Measurements from ENCODE around the gene ARSG.
"Not testable (repeated sequence)": the region's sequence is repeated elsewhere in the genome, so short reads cannot be mapped to it uniquely, and the experiment has no call there.

Gene ARSG

GRCh38 chr17:68359791-68360535 lies 68.7 kb downstream of the ARSG start:
- in situ Hi-C loops (cut with MboI; ENCODE audit: low sequenced_read_pairs) = no loop called here
- Histone ChIP-seq H3K4me1 (no peaks in the 10 kb centered on the region), H3K4me3 (no peak overlapping the region), H3K36me3 (replicated peaks) (no peaks in the 10 kb centered on the region), H3K9me3 (no peaks in the 10 kb centered on the region), H3K27me3 (ENCODE audit: low read depth) (no peaks in the 10 kb centered on the region)
- DNase-seq (ENCODE audit: low spot score in 2 of 2) = no peak

- no peaks in the 10 kb centered on the region for H3K4me1 ChIP-seq
- in situ Hi-C loops (cut with MboI; ENCODE audit: low sequenced_read_pairs) = no loop called here
- no peak for DNase-seq (ENCODE audit: low spot score in 2 of 2)
- H3K4me3 ChIP-seq = no peak overlapping the region
- H3K27me3 ChIP-seq (ENCODE audit: low read depth) = no peaks in the 10 kb centered on the region
- H3K9me3 ChIP-seq = no peaks in the 10 kb centered on the region
- H3K36me3 ChIP-seq (replicated peaks) = no peaks in the 10 kb centered on the region
These were observed 74.2 kb downstream of the ARSG start for GRCh38 chr17:68365469-68365868.

GRCh38 chr17:68368387-68368786 lies 77.1 kb downstream of the ARSG start:
- H3K36me3 ChIP-seq (replicated peaks) = no peaks in the 10 kb centered on the region
- H3K4me3 ChIP-seq = no peak overlapping the region
- no peaks in the 10 kb centered on the region for H3K9me3 ChIP-seq
- H3K4me1 ChIP-seq = no peaks in the 10 kb centered on the region
- in situ Hi-C loops (cut with MboI; ENCODE audit: low sequenced_read_pairs) = no loop called here
- no peak for DNase-seq (ENCODE audit: low spot score in 2 of 2)
- H3K27me3 ChIP-seq (ENCODE audit: low read depth) = no peaks in the 10 kb centered on the region

GRCh38 chr17:68375566-68375965 lies 84.3 kb downstream of the ARSG start:
- Histone ChIP-seq H3K27me3 (ENCODE audit: low read depth) (no peaks in the 10 kb centered on the region), H3K9me3 (no peaks in the 10 kb centered on the region), H3K36me3 (replicated peaks) (no peaks in the 10 kb centered on the region), H3K4me1 (no peaks in the 10 kb centered on the region; the same call in 1 of the 2 replicates), H3K4me3 (no peak overlapping the region)
- DNase-seq (ENCODE audit: low spot score in 2 of 2) = no peak
- in situ Hi-C loops (cut with MboI; ENCODE audit: low sequenced_read_pairs) = no loop called here

- H3K4me1 ChIP-seq; H3K9me3 ChIP-seq; H3K4me3 ChIP-seq; H3K27me3 ChIP-seq (ENCODE audit: low read depth); in situ Hi-C loops (cut with MboI; ENCODE audit: low sequenced_read_pairs); H3K36me3 ChIP-seq (replicated peaks); DNase-seq (ENCODE audit: low spot score in 2 of 2): not testable (repeated sequence)
These were observed 84.9 kb downstream of the ARSG start for GRCh38 chr17:68376178-68376577.

- Histone ChIP-seq H3K4me3 (no peak overlapping the region), H3K36me3 (replicated peaks) (no peaks in the 10 kb centered on the region)
- in situ Hi-C loops (cut with MboI; ENCODE audit: low sequenced_read_pairs) = no loop called here
These were observed 86.5 kb downstream of the ARSG start for GRCh38 chr17:68377771-68378267.

DNA sequence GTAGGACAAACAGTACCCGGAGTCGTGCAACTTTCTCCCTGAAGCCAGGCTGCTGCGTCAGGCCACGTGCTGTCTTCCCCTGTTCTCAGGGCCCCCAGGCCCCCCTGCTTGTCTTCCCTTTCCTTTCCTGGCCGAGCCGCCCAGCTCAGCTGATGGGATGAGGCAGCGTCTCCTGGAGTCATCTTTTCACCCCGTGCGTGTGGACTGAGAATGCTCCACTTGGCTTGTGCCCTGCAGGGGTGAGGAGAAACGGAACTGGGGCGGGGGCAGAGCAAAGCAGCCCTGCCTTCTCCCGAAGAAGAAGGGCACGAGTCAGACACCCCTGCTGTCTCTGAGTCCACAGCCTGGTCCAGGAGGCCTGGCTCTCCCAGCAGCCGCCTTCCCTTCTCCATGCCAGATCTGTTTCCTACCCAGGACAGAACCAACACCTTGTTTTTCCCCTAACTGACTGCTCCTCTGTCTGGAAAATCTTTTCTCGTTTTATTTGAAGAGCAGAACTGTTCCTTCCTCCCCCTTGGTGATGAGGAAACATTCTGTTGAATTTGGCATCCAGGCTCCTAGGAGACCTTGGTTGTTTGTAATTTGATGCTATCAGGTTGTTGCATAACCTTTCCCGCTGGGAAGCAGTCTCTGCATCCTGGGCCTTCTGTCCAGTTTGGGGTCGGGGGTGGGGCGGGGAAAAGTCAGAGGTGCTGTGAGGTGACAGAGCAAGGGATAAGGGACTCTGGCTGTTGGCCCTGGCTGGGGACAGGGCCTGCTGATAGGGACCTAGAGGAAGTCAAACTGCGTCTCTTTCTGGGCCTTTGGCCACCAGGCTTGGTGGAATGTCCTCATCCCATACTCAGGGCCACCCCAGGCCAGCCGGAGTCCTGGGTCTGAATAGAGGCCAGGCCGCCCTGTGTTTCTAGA lies 87.2 kb downstream of the ARSG start:
- DNase-seq (ENCODE audit: low spot score in 2 of 2) = no peak
- H3K9me3 ChIP-seq = no peaks in the 10 kb centered on the region
- no peaks in the 10 kb centered on the region for H3K36me3 ChIP-seq (replicated peaks)
- no peaks in the 10 kb centered on the region for H3K27me3 ChIP-seq (ENCODE audit: low read depth)
- no peaks in the 10 kb centered on the region; the same call in 1 of the 2 replicates for H3K4me1 ChIP-seq
- no peak overlapping the region for H3K4me3 ChIP-seq
- in situ Hi-C loops (cut with MboI; ENCODE audit: low sequenced_read_pairs) = no loop called here

More at GRCh38 chr17:68377771-68378267, 86.5 kb downstream of the ARSG start:
- DNase-seq (ENCODE audit: low spot score in 2 of 2) = no peak
- Histone ChIP-seq H3K27me3 (ENCODE audit: low read depth) (no peaks in the 10 kb centered on the region), H3K4me1 (no peaks in the 10 kb centered on the region; the same call in 1 of the 2 replicates), H3K9me3 (no peaks in the 10 kb centered on the region)

- H3K4me3 ChIP-seq = no peak overlapping the region
- no peaks in the 10 kb centered on the region; the same call in 1 of the 2 replicates for H3K4me1 ChIP-seq
- no peaks in the 10 kb centered on the region for H3K27me3 ChIP-seq (ENCODE audit: low read depth)
- in situ Hi-C loops (cut with MboI; ENCODE audit: low sequenced_read_pairs) = no loop called here
- H3K9me3 ChIP-seq = no peaks in the 10 kb centered on the region
- DNase-seq (ENCODE audit: low spot score in 2 of 2) = no peak
- H3K36me3 ChIP-seq (replicated peaks) = no peaks in the 10 kb centered on the region
These were observed 87.8 kb downstream of the ARSG start for GRCh38 chr17:68379177-68379510.

- Histone ChIP-seq H3K9me3 (no peaks in the 10 kb centered on the region), H3K4me3 (no peak overlapping the region), H3K4me1 (no peaks in the 10 kb centered on the region; the same call in 1 of the 2 replicates), H3K36me3 (replicated peaks) (no peaks in the 10 kb centered on the region), H3K27me3 (ENCODE audit: low read depth) (no peaks in the 10 kb centered on the region)
- DNase-seq (ENCODE audit: low spot score in 2 of 2) = no peak
- in situ Hi-C loops (cut with MboI; ENCODE audit: low sequenced_read_pairs) = no loop called here
These were observed 88.7 kb downstream of the ARSG start for GRCh38 chr17:68379692-68380677.

GRCh38 chr17:68381076-68381900 lies 90.0 kb downstream of the ARSG start:
- in situ Hi-C loops (cut with MboI; ENCODE audit: low sequenced_read_pairs) = no loop called here
- Histone ChIP-seq H3K4me3 (no peak overlapping the region), H3K9me3 (no peaks in the 10 kb centered on the region), H3K4me1 (no peaks in the 10 kb centered on the region; the same call in 1 of the 2 replicates), H3K27me3 (ENCODE audit: low read depth) (no peaks in the 10 kb centered on the region), H3K36me3 (replicated peaks) (no peaks in the 10 kb centered on the region)
- DNase-seq (ENCODE audit: low spot score in 2 of 2) = no peak

- Histone ChIP-seq H3K4me1 (no peaks in the 10 kb centered on the region; the same call in 1 of the 2 replicates), H3K9me3 (no peaks in the 10 kb centered on the region), H3K4me3 (no peak overlapping the region), H3K27me3 (ENCODE audit: low read depth) (no peaks in the 10 kb centered on the region), H3K36me3 (replicated peaks) (no peaks in the 10 kb centered on the region)
- DNase-seq (ENCODE audit: low spot score in 2 of 2) = no peak
- in situ Hi-C loops (cut with MboI; ENCODE audit: low sequenced_read_pairs) = no loop called here
These were observed 91.3 kb downstream of the ARSG start for GRCh38 chr17:68382582-68383085.

GRCh38 chr17:68383120-68383442 lies 91.8 kb downstream of the ARSG start:
- H3K4me1 ChIP-seq = no peaks in the 10 kb centered on the region; the same call in 1 of the 2 replicates
- no peak overlapping the region for H3K4me3 ChIP-seq
- H3K9me3 ChIP-seq = no peaks in the 10 kb centered on the region
- no peaks in the 10 kb centered on the region for H3K36me3 ChIP-seq (replicated peaks)
- no peak for DNase-seq (ENCODE audit: low spot score in 2 of 2)
- in situ Hi-C loops (cut with MboI; ENCODE audit: low sequenced_read_pairs) = no loop called here
- no peaks in the 10 kb centered on the region for H3K27me3 ChIP-seq (ENCODE audit: low read depth)

Measured in HAP-1 (cell line).